WI38 (cell line): ENCODE data around the gene BCL2.

Experiments
- H3K4me3 ChIP-seq: 2 replicates; pipeline ENCODE4 v1.5.1; 2011; ENCODE audit warnings: low read depth, mild to moderate bottlenecking, control low read depth, low read length
- TF ChIP-seq, protein P1 (sequence below): IDR thresholded peaks from 2 replicates; pipeline ENCODE4 v1.5.1; 2012; ENCODE audit warnings: low read depth, mild to moderate bottlenecking, control low read depth, low read length

BCL2 gene

DNA sequence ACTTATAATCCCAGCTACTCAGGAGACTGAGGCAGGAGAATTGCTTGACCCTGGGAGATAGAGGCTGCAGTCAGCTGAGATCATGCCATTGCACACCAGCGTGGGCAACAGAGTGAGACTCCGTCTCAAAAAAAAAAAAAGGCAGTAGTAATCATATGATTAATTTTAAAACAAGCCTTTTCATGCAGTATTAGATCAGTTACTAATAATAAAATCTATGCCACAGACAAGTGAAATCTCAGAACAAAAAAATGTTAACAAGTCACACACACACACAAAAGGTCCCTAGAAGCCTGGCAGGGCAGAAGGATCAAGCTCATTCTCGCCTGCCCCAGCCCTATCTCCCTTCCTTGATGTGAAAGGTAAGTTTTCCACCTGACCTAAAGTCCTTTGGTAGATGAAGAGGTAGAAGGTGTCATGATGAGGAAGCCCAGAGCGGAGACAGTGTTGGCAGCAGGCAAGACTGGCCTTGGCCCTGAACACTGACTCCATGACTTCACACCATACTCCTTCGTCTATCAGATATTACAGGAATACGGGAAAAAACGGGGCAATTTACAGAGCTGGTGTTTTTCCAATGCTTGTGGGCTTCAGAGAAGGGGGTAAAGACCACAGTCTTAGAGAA lies 36.8 kb upstream of the BCL2 start:
- H3K4me3 ChIP-seq = no peak overlapping the region
- TF ChIP-seq, protein P1, sequence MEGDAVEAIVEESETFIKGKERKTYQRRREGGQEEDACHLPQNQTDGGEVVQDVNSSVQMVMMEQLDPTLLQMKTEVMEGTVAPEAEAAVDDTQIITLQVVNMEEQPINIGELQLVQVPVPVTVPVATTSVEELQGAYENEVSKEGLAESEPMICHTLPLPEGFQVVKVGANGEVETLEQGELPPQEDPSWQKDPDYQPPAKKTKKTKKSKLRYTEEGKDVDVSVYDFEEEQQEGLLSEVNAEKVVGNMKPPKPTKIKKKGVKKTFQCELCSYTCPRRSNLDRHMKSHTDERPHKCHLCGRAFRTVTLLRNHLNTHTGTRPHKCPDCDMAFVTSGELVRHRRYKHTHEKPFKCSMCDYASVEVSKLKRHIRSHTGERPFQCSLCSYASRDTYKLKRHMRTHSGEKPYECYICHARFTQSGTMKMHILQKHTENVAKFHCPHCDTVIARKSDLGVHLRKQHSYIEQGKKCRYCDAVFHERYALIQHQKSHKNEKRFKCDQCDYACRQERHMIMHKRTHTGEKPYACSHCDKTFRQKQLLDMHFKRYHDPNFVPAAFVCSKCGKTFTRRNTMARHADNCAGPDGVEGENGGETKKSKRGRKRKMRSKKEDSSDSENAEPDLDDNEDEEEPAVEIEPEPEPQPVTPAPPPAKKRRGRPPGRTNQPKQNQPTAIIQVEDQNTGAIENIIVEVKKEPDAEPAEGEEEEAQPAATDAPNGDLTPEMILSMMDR = no peak

DNA sequence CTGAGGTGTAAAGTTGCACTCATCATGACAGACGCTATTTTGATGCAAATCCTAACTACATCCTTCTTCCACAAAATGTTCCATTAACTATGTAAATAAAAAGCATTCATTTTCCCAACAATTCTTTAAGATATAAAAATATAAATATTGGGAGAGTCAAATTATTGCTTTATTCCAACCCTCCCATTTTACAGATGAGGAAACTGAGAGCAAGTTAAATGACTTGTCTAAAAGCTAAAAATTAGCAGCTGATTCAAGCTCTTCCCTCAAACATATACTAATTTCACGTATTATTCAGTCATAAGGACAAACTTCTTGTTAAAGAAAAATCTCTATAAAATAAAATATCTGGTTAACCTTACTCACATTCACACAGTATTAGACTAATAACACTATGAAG lies 30.7 kb upstream of the BCL2 start:
- no peak overlapping the region for H3K4me3 ChIP-seq
- TF ChIP-seq, protein P1 = no peak

DNA sequence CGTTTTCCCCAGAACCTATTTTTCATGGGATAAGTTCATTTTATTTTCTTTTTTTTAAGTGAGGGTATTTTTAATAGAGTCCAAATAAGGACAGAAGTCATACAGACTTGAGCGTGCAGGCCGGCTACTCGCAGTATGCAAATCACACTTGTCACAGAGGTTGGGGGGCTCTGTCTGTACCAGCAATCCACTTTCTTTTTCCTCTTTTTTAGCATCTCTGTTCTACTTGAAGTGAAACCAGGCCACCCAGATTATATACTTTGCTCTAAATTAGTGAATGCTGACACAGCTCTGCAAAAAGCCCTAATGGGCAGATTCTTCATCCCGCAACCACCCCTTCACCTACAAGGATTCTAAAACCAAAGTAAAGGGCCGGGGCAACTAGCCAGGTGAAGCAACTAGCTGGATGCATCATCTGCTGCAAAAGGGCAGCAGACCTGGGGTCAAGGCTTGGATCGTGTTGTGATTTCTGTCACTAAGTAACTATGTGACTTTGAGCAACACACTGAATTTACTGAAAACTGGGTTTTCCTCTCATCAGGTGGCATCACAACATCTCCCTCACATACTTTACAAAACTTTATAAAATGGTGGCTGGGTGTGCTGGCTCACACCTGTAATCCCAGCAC lies 29.1 kb upstream of the BCL2 start:
- no peak overlapping the region for H3K4me3 ChIP-seq
- TF ChIP-seq, protein P1 = no peak

DNA sequence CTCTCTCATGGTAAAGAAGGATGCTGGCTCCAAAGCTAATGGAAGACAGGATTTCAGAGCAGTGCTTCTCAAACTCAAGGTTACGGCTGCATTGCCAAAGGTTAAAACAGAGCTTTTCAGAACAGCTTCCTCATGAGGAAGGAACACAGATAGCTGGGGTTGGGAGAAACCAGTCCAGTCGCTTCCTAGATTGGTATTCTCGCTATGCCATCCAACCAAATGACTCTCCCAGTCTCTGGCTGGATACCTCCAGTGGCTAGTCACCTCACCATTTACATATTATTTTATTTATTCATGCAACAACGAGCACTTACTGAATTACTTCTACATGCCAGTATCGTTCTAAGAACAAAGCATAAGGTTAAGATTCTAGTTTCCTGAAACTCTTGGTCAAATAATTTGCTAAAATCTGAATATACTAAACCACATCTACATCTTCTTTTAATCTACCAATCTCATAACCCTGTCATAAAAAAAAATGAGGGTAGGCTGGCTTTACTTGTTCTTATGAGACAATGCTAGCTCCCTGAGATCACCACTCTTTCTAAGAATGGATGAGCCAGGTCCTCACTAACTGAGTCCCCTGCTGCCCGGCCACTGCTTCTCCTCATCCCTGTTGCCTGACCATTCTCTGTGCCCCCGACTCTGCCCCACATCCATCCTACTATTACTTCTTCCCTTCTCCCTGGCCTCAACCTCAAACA lies 27.1 kb upstream of the BCL2 start:
- no peak overlapping the region for H3K4me3 ChIP-seq
- TF ChIP-seq, protein P1 = no peak

DNA sequence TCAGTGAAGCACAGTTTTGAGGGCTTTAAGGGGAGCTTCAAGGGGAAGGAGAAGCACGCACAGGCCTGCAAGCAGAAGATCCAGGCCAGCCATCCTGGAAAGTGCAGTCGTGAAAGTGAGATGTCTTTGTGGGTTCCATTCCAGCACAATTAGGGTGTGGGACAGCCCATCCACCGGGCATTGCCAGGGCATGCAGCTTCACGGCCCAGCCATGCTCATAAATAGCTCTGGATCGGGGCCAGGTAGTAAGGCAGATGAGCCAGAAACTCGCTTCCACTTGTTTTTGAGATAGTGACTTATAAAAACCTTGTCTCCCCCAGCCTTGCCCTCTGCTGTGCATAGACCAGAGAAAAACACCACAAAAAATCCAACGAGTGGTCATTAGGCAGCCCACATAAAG lies 26.5 kb upstream of the BCL2 start:
- TF ChIP-seq, protein P1 = no peak
- no peak overlapping the region for H3K4me3 ChIP-seq

DNA sequence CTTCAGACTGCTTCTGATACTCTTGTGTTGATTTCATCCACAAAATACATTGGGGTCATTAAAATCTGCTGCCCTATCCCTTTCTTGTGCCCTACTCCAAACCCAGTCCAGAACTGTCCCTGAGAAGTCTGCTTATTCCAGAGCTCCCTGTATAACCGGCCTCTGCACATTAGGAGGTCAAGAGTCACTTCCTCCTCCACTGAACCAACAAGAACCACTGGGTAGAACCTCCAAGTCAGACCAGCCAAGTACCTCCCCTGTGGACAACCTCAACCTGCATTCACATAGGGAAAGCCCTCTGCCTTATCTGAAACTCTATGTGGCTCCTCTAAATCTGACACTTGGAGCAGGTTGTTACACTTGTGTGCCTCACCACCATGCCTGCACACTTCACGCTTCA lies 25.3 kb upstream of the BCL2 start:
- no peak overlapping the region for H3K4me3 ChIP-seq
- TF ChIP-seq, protein P1 = no peak

DNA sequence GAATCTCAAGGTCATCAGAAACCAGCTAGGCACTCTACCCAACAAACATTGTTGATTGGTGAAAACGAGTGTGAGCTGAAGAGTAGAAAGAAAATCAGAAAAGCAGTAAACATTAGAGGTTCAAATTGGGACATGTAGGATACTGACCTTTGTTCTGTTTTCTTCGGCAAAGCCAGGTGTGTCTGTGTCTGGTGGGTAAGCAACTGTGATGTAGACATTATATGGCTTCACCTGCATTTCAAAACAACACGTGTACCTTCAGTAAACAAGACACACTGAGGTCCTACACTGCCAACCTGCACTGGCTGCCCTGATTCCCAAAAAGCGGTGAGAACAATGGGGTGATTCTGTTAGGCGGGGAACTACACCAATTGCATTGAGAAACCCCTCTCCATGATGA lies 24.7 kb upstream of the BCL2 start:
- H3K4me3 ChIP-seq = no peak overlapping the region
- TF ChIP-seq, protein P1 = no peak
